Osteoblast (primary cell): Measurements from ENCODE around the gene MXI1. TPM values are rescaled to one million over a fixed set of nuclear protein-coding genes. Genes with fewer than 3 reads are reported as not detected.
"Not testable (repeated sequence)": the region's sequence is repeated elsewhere in the genome, so short reads cannot be mapped to it uniquely, and the experiment has no call there.

ENCODE experiments used
- DNase-seq: peaks from one replicate; pipeline ENCODE4 v3.0.0; 2011; ENCODE audit warnings: low spot score, mixed read lengths; ENCODE audit not compliant: insufficient read length; ENCODE audit errors: missing footprints
- H2AFZ ChIP-seq: 2 replicates; pipeline ENCODE4 v1.6.0; 2011; ENCODE audit warnings: mild to moderate bottlenecking, low read length
- H3K27ac ChIP-seq: 2 replicates; pipeline ENCODE4 v1.5.1; 2011; ENCODE audit warnings: mild to moderate bottlenecking, low read depth, low read length, moderate library complexity
- H3K27me3 ChIP-seq: 2 replicates; pipeline ENCODE4 v1.6.0; 2012; ENCODE audit warnings: mild to moderate bottlenecking, control low read depth, inconsistent platforms, low read length, moderate library complexity; ENCODE audit not compliant: insufficient read depth
- H3K36me3 ChIP-seq: 2 replicates; pipeline ENCODE4 v1.5.1; 2011; ENCODE audit warnings: mild to moderate bottlenecking, low read length, control low read depth, moderate library complexity; ENCODE audit not compliant: insufficient read depth
- H3K4me1 ChIP-seq: 2 replicates; pipeline ENCODE4 v1.5.1; 2011; ENCODE audit warnings: mild to moderate bottlenecking, low read length, control low read depth, moderate library complexity; ENCODE audit not compliant: insufficient read depth
- H3K4me2 ChIP-seq: 2 replicates; pipeline ENCODE4 v1.6.0; 2011; ENCODE audit warnings: mild to moderate bottlenecking, low read length; ENCODE audit not compliant: insufficient read depth
- H3K4me3 ChIP-seq: fragments of 200-600 bp; sonication (generic); 3 replicates; pipeline ENCODE4 v1.5.1; 2012; ENCODE audit warnings: mild to moderate bottlenecking, low read length, inconsistent platforms; ENCODE audit not compliant: insufficient read depth
- H3K79me2 ChIP-seq: 2 replicates; pipeline ENCODE4 v1.6.0; 2012; ENCODE audit warnings: mild to moderate bottlenecking, low read length, control low read depth, inconsistent platforms; ENCODE audit not compliant: insufficient read depth
- H3K9me3 ChIP-seq: 2 replicates; pipeline ENCODE4 v1.5.1; 2011; ENCODE audit warnings: low read depth, low read length, control low read depth
- H4K20me1 ChIP-seq: 2 replicates; pipeline ENCODE4 v1.6.0; 2012; ENCODE audit warnings: mild to moderate bottlenecking, low read length, control low read depth; ENCODE audit not compliant: insufficient read depth
- CTCF ChIP-seq: IDR thresholded peaks from 2 replicates; pipeline ENCODE4 v1.5.1; 2011; ENCODE audit warnings: mild to moderate bottlenecking, low read depth, low read length, moderate library complexity; ENCODE audit errors: extremely low read depth
- total RNA-seq: library from RNA; depleted of rRNA; stranded (reverse); fragments of >200 nt; gene quantifications from 2 replicates; pipeline ENCODE4 v1.2.3, GENCODE V29; 2012

Gene MXI1
- total RNA-seq, 1 donor = 41.6 TPM

GRCh38 chr10:110192552-110192951 lies 14.9 kb upstream of the MXI1 start:
- H3K79me2 ChIP-seq = no peaks in the 10 kb centered on the region
- no peak overlapping the region for H3K4me3 ChIP-seq
- H3K36me3 ChIP-seq = no peaks in the 10 kb centered on the region
- DNase-seq = no peak
- no peaks in the 10 kb centered on the region for H4K20me1 ChIP-seq
- no peaks in the 10 kb centered on the region for H3K9me3 ChIP-seq
- TF ChIP-seq CTCF = no peak
- H3K27ac ChIP-seq = no peak overlapping the region
- no peak overlapping the region for H2AFZ ChIP-seq
- H3K4me1 ChIP-seq = no peaks in the 10 kb centered on the region
- peaks cover 9% of the 10 kb centered on the region for H3K27me3 ChIP-seq
- no peak overlapping the region for H3K4me2 ChIP-seq

GRCh38 chr10:110200503-110200902 lies 6.9 kb upstream of the MXI1 start:
- Histone ChIP-seq H3K27me3 (peaks cover 19% of the 10 kb centered on the region), H3K4me3 (no peak overlapping the region), H3K4me1 (no peaks in the 10 kb centered on the region), H3K4me2 (no peak overlapping the region), H3K9me3 (no peaks in the 10 kb centered on the region), H3K79me2 (no peaks in the 10 kb centered on the region), H3K36me3 (no peaks in the 10 kb centered on the region), H3K27ac (no peak overlapping the region), H2AFZ (no peak overlapping the region), H4K20me1 (no peaks in the 10 kb centered on the region)
- no peak for TF ChIP-seq CTCF
- DNase-seq = no peak

- H3K27ac ChIP-seq, H3K9me3 ChIP-seq, H3K79me2 ChIP-seq, H2AFZ ChIP-seq, H3K4me2 ChIP-seq, H3K4me3 ChIP-seq, DNase-seq, H3K4me1 ChIP-seq, H3K36me3 ChIP-seq, H4K20me1 ChIP-seq: not testable (repeated sequence)
- peaks cover 19% of the 10 kb centered on the region for H3K27me3 ChIP-seq
Measured at GRCh38 chr10:110201046-110201445, 6.4 kb upstream of the MXI1 start.

- Histone ChIP-seq H3K9me3 (no peaks in the 10 kb centered on the region), H2AFZ (no peak overlapping the region), H3K27ac (no peak overlapping the region), H3K4me1 (no peaks in the 10 kb centered on the region), H3K4me3 (no peak overlapping the region), H4K20me1 (no peaks in the 10 kb centered on the region), H3K79me2 (no peaks in the 10 kb centered on the region), H3K27me3 (peaks cover 27% of the 10 kb centered on the region), H3K4me2 (no peak overlapping the region), H3K36me3 (no peaks in the 10 kb centered on the region)
- no peak for DNase-seq
- no peak for TF ChIP-seq CTCF
Measured at GRCh38 chr10:110203500-110204455, 3.6 kb upstream of the MXI1 start.
